Neural progenitor cell (in vitro differentiated cells): ENCODE measurements around the gene AURKA.
"Not testable (repeated sequence)": the region's sequence is repeated elsewhere in the genome, so short reads cannot be mapped to it uniquely, and the experiment has no call there.

ENCODE experiments used
- CTCF ChIP-seq: fragments of 200-600 bp; sonication (generic); IDR thresholded peaks from 2 replicates; pipeline ENCODE4 v1.5.1; 2017; ENCODE audit warnings: antibody characterized with exemption, mild to moderate bottlenecking
- EZH2 ChIP-seq: fragments of 200-600 bp; sonication (generic); IDR thresholded peaks from 2 replicates; pipeline ENCODE4 v1.6.1; 2017; ENCODE audit warnings: antibody characterized with exemption, mild to moderate bottlenecking, moderate library complexity
- EZH2phosphoT487 ChIP-seq: fragments of 200-600 bp; sonication (generic); IDR thresholded peaks from 2 replicates; pipeline ENCODE4 v1.6.1; 2017; ENCODE audit warnings: antibody characterized with exemption

GRCh38 chr20:56405356-56405755, 13.3 kb upstream of the AURKA start:
- not testable (repeated sequence) for TF ChIP-seq CTCF, EZH2, EZH2phosphoT487
